GM23338 (cell line): Measurements from ENCODE around the gene BICRAL.

Source experiments
- CREB1 ChIP-seq: fragments of 250-450 bp; sonication (Bioruptor Pico); IDR thresholded peaks from 2 replicates; pipeline ENCODE4 v1.5.0; 2020; ENCODE audit warnings: low read depth, mild to moderate bottlenecking, moderate library complexity
- CTCF ChIP-seq, 2 experiments: fragments of 200-600 bp in 1 of 2; sonication (generic) in 1 of 2; conservative IDR thresholded peaks; 2 replicates each; pipeline versions ENCODE4 v1.5.1 to v1.6.1; 2016 to 2017; ENCODE audit warnings: antibody characterized with exemption in 2 of 2, low read depth in 2 of 2, mild to moderate bottlenecking in 2 of 2, moderate library complexity in 1 of 2
- ETS1 ChIP-seq: IDR thresholded peaks from 2 replicates; pipeline ENCODE4 v1.6.1; 2016; ENCODE audit warnings: antibody characterized with exemption
- EZH2 ChIP-seq: fragments of 200-600 bp; sonication (generic); IDR thresholded peaks from one replicate; pipeline ENCODE4 v1.8.0; 2017; ENCODE audit warnings: antibody characterized with exemption, mild to moderate bottlenecking, low read depth; ENCODE audit not compliant: unreplicated experiment
- EZH2phosphoT487 ChIP-seq: fragments of 200-600 bp; sonication (generic); IDR thresholded peaks from one replicate; pipeline ENCODE4 v1.8.1; 2018; ENCODE audit warnings: antibody characterized with exemption; ENCODE audit not compliant: unreplicated experiment
- JUNB ChIP-seq: IDR thresholded peaks from one replicate; pipeline ENCODE4 v1.6.1; 2016; ENCODE audit warnings: antibody characterized with exemption; ENCODE audit not compliant: unreplicated experiment
- NANOG ChIP-seq: IDR thresholded peaks from 2 replicates; pipeline ENCODE4 v1.6.1; 2016; ENCODE audit warnings: antibody characterized with exemption, borderline replicate concordance
- POLR2AphosphoS5 ChIP-seq: IDR thresholded peaks from 2 replicates; pipeline ENCODE4 v1.6.1; 2016; ENCODE audit warnings: antibody characterized with exemption, low read depth
- REST ChIP-seq: IDR thresholded peaks from one replicate; pipeline ENCODE4 v1.6.1; 2018; ENCODE audit warnings: antibody characterized with exemption; ENCODE audit not compliant: unreplicated experiment
- STAT1 ChIP-seq: IDR thresholded peaks from one replicate; pipeline ENCODE4 v1.6.1; 2016; ENCODE audit warnings: antibody characterized with exemption; ENCODE audit not compliant: unreplicated experiment
- ZNF114 ChIP-seq: fragments of 250-450 bp; sonication (Bioruptor Pico); IDR thresholded peaks from 2 replicates; pipeline ENCODE4 v1.5.0; 2020; ENCODE audit warnings: mild to moderate bottlenecking, moderate library complexity
- ZNF331 ChIP-seq: fragments of 250-450 bp; sonication (Bioruptor Pico); IDR thresholded peaks from 2 replicates; pipeline ENCODE4 v1.5.0; 2020; ENCODE audit warnings: low read depth, mild to moderate bottlenecking, moderate library complexity
- ZNF462 ChIP-seq: fragments of 250-450 bp; sonication (Bioruptor Pico); IDR thresholded peaks from 2 replicates; pipeline ENCODE4 v1.5.0; 2020; ENCODE audit warnings: mild to moderate bottlenecking, moderate library complexity

- no peak for TF ChIP-seq CTCF (conservative IDR thresholded peaks at IDR 0.05; ENCODE audit: low read depth in 2 of 2)
- TF ChIP-seq CREB1 (CRISPR knock-in tag) = no peak
- no peak for TF ChIP-seq POLR2AphosphoS5
- no peak for TF ChIP-seq REST
- TF ChIP-seq EZH2 = no peak
- TF ChIP-seq ZNF114 (CRISPR knock-in tag) = no peak
- TF ChIP-seq EZH2phosphoT487 = no peak
- no peak for TF ChIP-seq JUNB
- no peak for TF ChIP-seq NANOG
- no peak for TF ChIP-seq ZNF331 (CRISPR knock-in tag)
- no peak for TF ChIP-seq STAT1
- no peak for TF ChIP-seq ZNF462 (CRISPR knock-in tag)
- TF ChIP-seq ETS1 = no peak
Measured at GRCh38 chr6:42904467-42904866, 122.6 kb downstream of the BICRAL start.
